Activated CD4-positive, alpha-beta memory T cell treated with anti-CD3 and anti-CD28 coated beads for 36 hours (primary cell): ENCODE data around the gene CYP1A1. TPM values are rescaled to one million over a fixed set of nuclear protein-coding genes. Genes with fewer than 3 reads are reported as not detected.
"Not testable (repeated sequence)": the region's sequence is repeated elsewhere in the genome, so short reads cannot be mapped to it uniquely, and the experiment has no call there.

Experiments used
- CTCF ChIA-PET: fragments of 350-600 bp; sonication (Branson Sonifier 250); formaldehyde crosslinking; loops from one replicate; lab custom pipeline; 2021; ENCODE audit warnings: antibody characterized with exemption, inconsistent platforms; lab: Charles Lee
- POLR2A ChIA-PET: fragments of 350-600 bp; sonication (Branson Sonifier 250); formaldehyde crosslinking; loops from one replicate; lab custom pipeline; 2021; ENCODE audit warnings: antibody characterized with exemption; lab: Charles Lee
- DNase-seq: peaks from one replicate; pipeline ENCODE4 v3.0.0-alpha.2; 2020
- H3K27ac Mint-ChIP-seq: one replicate; pipeline ENCODE4 v1.8.0; 2021; ENCODE audit warnings: mixed read lengths
- H3K27me3 Mint-ChIP-seq: one replicate; pipeline ENCODE4 v1.8.0; 2021; ENCODE audit warnings: mixed read lengths
- H3K36me3 Mint-ChIP-seq: one replicate; pipeline ENCODE4 v1.8.0; 2021; ENCODE audit warnings: mixed read lengths
- H3K4me1 Mint-ChIP-seq: one replicate; pipeline ENCODE4 v1.8.0; 2021; ENCODE audit warnings: low read depth, mixed read lengths
- H3K4me3 Mint-ChIP-seq: one replicate; pipeline ENCODE4 v1.8.0; 2021; ENCODE audit warnings: mild to moderate bottlenecking, mixed read lengths
- H3K9me3 Mint-ChIP-seq: one replicate; pipeline ENCODE4 v1.8.0; 2021; ENCODE audit warnings: mixed read lengths
- intact Hi-C: fragments of 100-400 bp; cut with micrococcal nuclease; formaldehyde crosslinking; loops from one replicate; pipeline ENCODE4 v1.15.1; 2023
- total RNA-seq, 2 experiments: library from RNA; stranded (reverse); gene quantifications; one replicate each; pipeline ENCODE4 v1.2.3, GENCODE V29; 2021

Gene CYP1A1
- total RNA-seq, 2 experiments from 2014 or later: 0.64 to 1.1 TPM

- ChIA-PET POLR2A (no interaction called here), CTCF (no interaction called here)
- no peak for DNase-seq
- Mint-ChIP-seq H3K36me3 (no peaks in the 10 kb centered on the region), H3K4me3 (no peak overlapping the region), H3K4me1 (peaks cover 8% of the 10 kb centered on the region), H3K9me3 (peaks cover 9% of the 10 kb centered on the region), H3K27me3 (peaks cover 28% of the 10 kb centered on the region), H3K27ac (no peak overlapping the region)
- intact Hi-C loops: no loop called here
Observed at GRCh38 chr15:74733269-74733668, 7.9 kb upstream of the CYP1A1 start.

- no peak overlapping the region for H3K27ac Mint-ChIP-seq
Observed at GRCh38 chr15:74732846-74733245, 7.5 kb upstream of the CYP1A1 start.

GRCh38 chr15:74730619-74731316 is 5.4 kb upstream of the CYP1A1 start:
- ChIA-PET POLR2A (no interaction called here), CTCF (interaction anchor here (0.8 kb wide), 1 partner anchor 40 kb away, joined by 3 read pairs; no protein-coding TSS in a partner anchor)
- no peak for DNase-seq
- Mint-ChIP-seq H3K4me3 (no peak overlapping the region), H3K27ac (no peak overlapping the region), H3K9me3 (no peaks in the 10 kb centered on the region), H3K27me3 (peaks cover 23% of the 10 kb centered on the region), H3K36me3 (no peaks in the 10 kb centered on the region), H3K4me1 (peaks cover 8% of the 10 kb centered on the region)
- intact Hi-C loops: no loop called here

More at GRCh38 chr15:74732846-74733245, 7.5 kb upstream of the CYP1A1 start:
- DNase-seq: no peak
- Mint-ChIP-seq H3K27me3 (peaks cover 26% of the 10 kb centered on the region), H3K4me1 (peaks cover 3% of the 10 kb centered on the region), H3K36me3 (no peaks in the 10 kb centered on the region), H3K9me3 (peaks cover 5% of the 10 kb centered on the region), H3K4me3 (no peak overlapping the region)
- ChIA-PET CTCF (no interaction called here), POLR2A (no interaction called here)
- intact Hi-C loops: no loop called here

- DNase-seq, H3K36me3 Mint-ChIP-seq, H3K4me1 Mint-ChIP-seq, intact Hi-C loops, POLR2A ChIA-PET, H3K27ac Mint-ChIP-seq, H3K4me3 Mint-ChIP-seq, H3K9me3 Mint-ChIP-seq, CTCF ChIA-PET: not testable (repeated sequence)
- peaks cover 20% of the 10 kb centered on the region for H3K27me3 Mint-ChIP-seq
Observed at GRCh38 chr15:74729372-74729771, 4.0 kb upstream of the CYP1A1 start.

- DNase-seq, H3K4me1 Mint-ChIP-seq, intact Hi-C loops, H3K9me3 Mint-ChIP-seq, H3K27ac Mint-ChIP-seq, CTCF ChIA-PET, H3K4me3 Mint-ChIP-seq, H3K36me3 Mint-ChIP-seq, POLR2A ChIA-PET: not testable (repeated sequence)
- peaks cover 20% of the 10 kb centered on the region for H3K27me3 Mint-ChIP-seq
Observed at GRCh38 chr15:74728699-74729098, 3.4 kb upstream of the CYP1A1 start.

GRCh38 chr15:74727727-74728126 is 2.4 kb upstream of the CYP1A1 start:
- CTCF ChIA-PET: interaction anchor here (1.8 to 3.8 kb wide), 2 partner anchors 95 to 106 kb away, joined by 4 to 13 read pairs; no protein-coding TSS in a partner anchor
- DNase-seq: no peak

GRCh38 chr15:74726774-74727164 is 1.4 kb upstream of the CYP1A1 start:
- ChIA-PET POLR2A (interaction anchor here (1.1 to 2.0 kb wide), 2 partner anchors 10 to 31 kb away, joined by 3 to 4 read pairs; partner anchors contain the start of gene EDC3), CTCF (interaction anchor here (0.6 to 3.8 kb wide), 5 partner anchors 29 to 105 kb away, joined by 3 to 13 read pairs (median 6); no protein-coding TSS in a partner anchor)
- DNase-seq: no peak
- peak overlapping the region; percentile 67 for H3K4me3 Mint-ChIP-seq
- intact Hi-C loops: no loop called here
- peak overlapping the region; percentile 20 for H3K27ac Mint-ChIP-seq
- peaks cover 8% of the 10 kb centered on the region for H3K4me1 Mint-ChIP-seq
- no peaks in the 10 kb centered on the region for H3K9me3 Mint-ChIP-seq
- H3K27me3 Mint-ChIP-seq: peaks cover 14% of the 10 kb centered on the region
- H3K36me3 Mint-ChIP-seq: no peaks in the 10 kb centered on the region

More at GRCh38 chr15:74727727-74728126, 2.4 kb upstream of the CYP1A1 start:
- POLR2A ChIA-PET: interaction anchor here (0.5 kb wide), 1 partner anchor 43 kb away, joined by 4 read pairs; no protein-coding TSS in a partner anchor
- Mint-ChIP-seq H3K36me3 (no peaks in the 10 kb centered on the region), H3K4me1 (peaks cover 8% of the 10 kb centered on the region), H3K27ac (no peak overlapping the region), H3K4me3 (no peak overlapping the region), H3K9me3 (no peaks in the 10 kb centered on the region), H3K27me3 (peaks cover 14% of the 10 kb centered on the region)
- intact Hi-C loops: no loop called here

GRCh38 chr15:74725845-74726773 is 781 bp upstream of the CYP1A1 start:
- CTCF ChIA-PET: interaction anchor here (0.6 to 3.8 kb wide), 9 partner anchors 28 to 347 kb away, joined by 3 to 13 read pairs (median 4); no protein-coding TSS in a partner anchor

GRCh38 chr15:74724570-74725224 is 631 bp downstream of the CYP1A1 start:
- H3K27me3 Mint-ChIP-seq: peaks cover 6% of the 10 kb centered on the region
- ChIA-PET CTCF (interaction anchor here (1.0 to 3.8 kb wide), 6 partner anchors 44 to 103 kb away, joined by 3 to 13 read pairs (median 4); no protein-coding TSS in a partner anchor), POLR2A (interaction anchor here (1.0 kb wide), 1 partner anchor 109 kb away, joined by 3 read pairs; the partner anchor contains the start of gene CLK3)
- peaks cover 8% of the 10 kb centered on the region for H3K4me1 Mint-ChIP-seq
- no peaks in the 10 kb centered on the region for H3K9me3 Mint-ChIP-seq
- H3K27ac Mint-ChIP-seq: no peak overlapping the region
- H3K36me3 Mint-ChIP-seq: no peaks in the 10 kb centered on the region
- intact Hi-C loops: no loop called here
- H3K4me3 Mint-ChIP-seq: peak overlapping the region; percentile 56
- no peak for DNase-seq

More at GRCh38 chr15:74725845-74726773, 781 bp upstream of the CYP1A1 start:
- H3K27me3 Mint-ChIP-seq: peaks cover 10% of the 10 kb centered on the region
- POLR2A ChIA-PET: interaction anchor here (1.0 to 2.0 kb wide), 3 partner anchors 9 to 110 kb away, joined by 3 to 4 read pairs (median 3); partner anchors contain the start of genes CLK3 and EDC3
- H3K4me1 Mint-ChIP-seq: peaks cover 8% of the 10 kb centered on the region
- peak overlapping the region; percentile 20 for H3K27ac Mint-ChIP-seq
- DNase-seq: peak; percentile 74
- peak overlapping the region; percentile 67 for H3K4me3 Mint-ChIP-seq
- H3K36me3 Mint-ChIP-seq: no peaks in the 10 kb centered on the region
- intact Hi-C loops: no loop called here
- H3K9me3 Mint-ChIP-seq: no peaks in the 10 kb centered on the region

- Mint-ChIP-seq H3K9me3 (no peaks in the 10 kb centered on the region), H3K27ac (no peak overlapping the region), H3K36me3 (no peaks in the 10 kb centered on the region), H3K27me3 (peaks cover 6% of the 10 kb centered on the region), H3K4me1 (peaks cover 8% of the 10 kb centered on the region), H3K4me3 (no peak overlapping the region)
- ChIA-PET CTCF (interaction anchor here (3.8 kb wide), 1 partner anchor 91 kb away, joined by 13 read pairs; no protein-coding TSS in a partner anchor), POLR2A (no interaction called here)
- DNase-seq: no peak
- intact Hi-C loops: no loop called here
Observed at GRCh38 chr15:74723754-74724334, 1.5 kb downstream of the CYP1A1 start.

GRCh38 chr15:74723187-74723586 is 2.1 kb downstream of the CYP1A1 start:
- intact Hi-C loops: no loop called here
- Mint-ChIP-seq H3K4me1 (peaks cover 8% of the 10 kb centered on the region), H3K27me3 (peaks cover 6% of the 10 kb centered on the region), H3K4me3 (no peak overlapping the region), H3K36me3 (no peaks in the 10 kb centered on the region), H3K9me3 (no peaks in the 10 kb centered on the region), H3K27ac (no peak overlapping the region)
- POLR2A ChIA-PET: no interaction called here
- no peak for DNase-seq
- CTCF ChIA-PET: no interaction called here
